Adrenal gland (tissue), 12 donors: Measurements from ENCODE around the gene GNPAT. TPM values are rescaled to one million over a fixed set of nuclear protein-coding genes. Genes with fewer than 3 reads are reported as not detected.
A peak's percentile ranks its signal among the peaks of the same experiment; 100 is the strongest.

ENCODE experiments used
- DNase-seq, 7 donors: peaks; one replicate each; pipeline ENCODE4 v3.0.0-alpha.2; 2019 to 2020
- H3K27ac ChIP-seq, 5 donors: fragments of 200-600 bp; sonication (generic) in 4 of 5; 1 replicate in 3 of 5; 2 replicates in 2 of 5; pipeline versions ENCODE4 v1.5.1 to v1.8.0; 2016 to 2020; ENCODE audit warnings: mild to moderate bottlenecking in 1 of 5
- H3K27me3 ChIP-seq: fragments of 200-600 bp; 2 replicates; pipeline ENCODE4 v1.8.0; 2021
- H3K36me3 ChIP-seq, 2 donors: fragments of 200-600 bp; replicated peaks in 1 of 2; 1 replicate in 1 of 2; 2 replicates in 1 of 2; pipeline versions ENCODE4 v1.5.1 to v1.8.0; 2018 to 2022
- H3K4me1 ChIP-seq, 2 donors: fragments of 200-600 bp; replicated peaks in 1 of 2; 1 replicate in 1 of 2; 2 replicates in 1 of 2; pipeline versions ENCODE4 v1.5.1 to v1.8.0; 2018 to 2021
- H3K4me3 ChIP-seq, 4 donors: fragments of 200-600 bp; sonication (generic) in 3 of 4; one replicate each; pipeline ENCODE4 v1.5.1; 2016 to 2018
- H3K9me3 ChIP-seq, 3 donors: fragments of 200-600 bp; sonication (generic) in 1 of 3; replicated peaks in 1 of 3; 1 replicate in 2 of 3; 2 replicates in 1 of 3; pipeline versions ENCODE4 v1.5.1 to v1.8.0; 2016 to 2021
- POLR2A ChIP-seq, 2 donors: fragments of 450-650 bp; IDR thresholded peaks; one replicate each; pipeline ENCODE4 v1.6.1; 2017; ENCODE audit warnings: antibody characterized with exemption in 2 of 2, mild to moderate bottlenecking in 2 of 2, moderate library complexity in 1 of 2
- WGBS, 4 donors: extraction: QIAGEN DNeasy Blood & Tissue Kit in 2 of 4; methylation state at CpG; one replicate each; pipeline versions ENCODE4 v1.1.5 to v1.1.7; 2013 to 2017; 5-methylcytosine and 5-hydroxymethylcytosine counted together
- intact Hi-C, 2 donors: fragments of 100-400 bp; cut with DNase I; formaldehyde crosslinking; loops; one replicate each; pipeline versions ENCODE4 v1.14.1 to v1.15.0; 2022 to 2023
- polyA plus RNA-seq, 3 donors: library from polyadenylated mRNA; stranded (reverse); fragments of 200-250 nt in 2 of 3; fragments of 350-450 nt in 1 of 3; fragmentation: Illumina TruSeq in 1 of 3; extraction: RNeasy Lipid Tissue Mini Kit (QIAGEN cat#74804) in 1 of 3; gene quantifications; one replicate each; pipeline ENCODE4 v1.2.3, GENCODE V29; 2013 to 2014
- total RNA-seq, 9 donors: library from RNA; depleted of rRNA in 4 of 9; stranded (reverse); fragments of >200 nt in 4 of 9; fragments of 120-200 nt in 1 of 9; fragmentation: NEBNext Ultra II Directional in 1 of 9; extraction: Animal tissue kit (Norgen Biotek cat#: 25700) in 1 of 9; gene quantifications; one replicate each; pipeline versions ENCODE4 v1.1.0 to v1.2.4, GENCODE V29; 2013 to 2023
- TF ChIP-seq, protein P1 (sequence below), 6 experiments: fragments of 450-650 bp in 4 of 6; fragments of 200-600 bp in 2 of 6; sonication (generic) in 1 of 6; IDR thresholded peaks; 1 replicate in 5 of 6; 2 replicates in 1 of 6; pipeline versions ENCODE4 v1.5.1 to v1.8.0; 2016 to 2021; ENCODE audit warnings: antibody characterized with exemption in 6 of 6, mild to moderate bottlenecking in 2 of 6, moderate library complexity in 1 of 6
- donor health status: healthy with polysubstance abuse.
- donor health status: Bipolar disorder and iron deficiency.
- donor health status: DM: yes; HTN: yes; CAD: no.
- donor health status: DM: no; HTN: no; CAD: no.
- donor health status: DM: no; HTN: no; CAD: no.
- donor health status: DM: yes; HTN: yes; CAD: no.

The GNPAT gene
- total and polyA plus RNA-seq, 12 donors, result 27.0 to 91.9 (median 49.7) TPM

DNA sequence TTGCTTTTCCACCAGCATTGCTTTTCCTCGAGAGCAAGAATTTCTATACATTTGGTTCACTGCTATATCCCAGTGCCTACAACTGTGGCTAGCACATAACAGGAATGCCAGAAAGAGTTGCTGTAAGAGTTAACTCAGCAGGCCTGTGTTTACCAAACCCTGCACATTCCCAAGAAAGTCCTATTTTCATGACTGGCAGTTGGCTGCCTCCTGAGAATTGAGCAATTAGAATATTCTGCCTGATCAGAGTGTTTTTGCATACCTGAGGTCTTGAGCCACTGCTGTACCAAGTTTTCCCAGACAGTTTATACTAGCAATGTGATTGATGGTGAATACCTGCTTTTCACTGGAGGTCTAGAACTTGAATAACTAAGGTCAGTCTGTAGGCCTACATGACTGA is 2.7 kb upstream of the GNPAT start:
- no peak for DNase-seq
- intact Hi-C loops, result no loop called here
- TF ChIP-seq, protein P1, sequence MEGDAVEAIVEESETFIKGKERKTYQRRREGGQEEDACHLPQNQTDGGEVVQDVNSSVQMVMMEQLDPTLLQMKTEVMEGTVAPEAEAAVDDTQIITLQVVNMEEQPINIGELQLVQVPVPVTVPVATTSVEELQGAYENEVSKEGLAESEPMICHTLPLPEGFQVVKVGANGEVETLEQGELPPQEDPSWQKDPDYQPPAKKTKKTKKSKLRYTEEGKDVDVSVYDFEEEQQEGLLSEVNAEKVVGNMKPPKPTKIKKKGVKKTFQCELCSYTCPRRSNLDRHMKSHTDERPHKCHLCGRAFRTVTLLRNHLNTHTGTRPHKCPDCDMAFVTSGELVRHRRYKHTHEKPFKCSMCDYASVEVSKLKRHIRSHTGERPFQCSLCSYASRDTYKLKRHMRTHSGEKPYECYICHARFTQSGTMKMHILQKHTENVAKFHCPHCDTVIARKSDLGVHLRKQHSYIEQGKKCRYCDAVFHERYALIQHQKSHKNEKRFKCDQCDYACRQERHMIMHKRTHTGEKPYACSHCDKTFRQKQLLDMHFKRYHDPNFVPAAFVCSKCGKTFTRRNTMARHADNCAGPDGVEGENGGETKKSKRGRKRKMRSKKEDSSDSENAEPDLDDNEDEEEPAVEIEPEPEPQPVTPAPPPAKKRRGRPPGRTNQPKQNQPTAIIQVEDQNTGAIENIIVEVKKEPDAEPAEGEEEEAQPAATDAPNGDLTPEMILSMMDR (IDR thresholded peaks at IDR 0.05), result no peak
- no peak for TF ChIP-seq POLR2A (IDR thresholded peaks at IDR 0.05)
- Histone ChIP-seq H3K36me3 (peaks cover 0 to 28% of the 10 kb centered on the region in 2 donors), H3K27me3 (no peaks in the 10 kb centered on the region), H3K4me3 (no peak overlapping the region), H3K9me3 (no peaks in the 10 kb centered on the region), H3K4me1 (peaks cover 35 to 46% of the 10 kb centered on the region in 2 donors), H3K27ac (no peak overlapping the region)
- WGBS, 4 donors, result 90 to 100% (median 97%) methylated on average over 1 of the region's 1 CpG

DNA sequence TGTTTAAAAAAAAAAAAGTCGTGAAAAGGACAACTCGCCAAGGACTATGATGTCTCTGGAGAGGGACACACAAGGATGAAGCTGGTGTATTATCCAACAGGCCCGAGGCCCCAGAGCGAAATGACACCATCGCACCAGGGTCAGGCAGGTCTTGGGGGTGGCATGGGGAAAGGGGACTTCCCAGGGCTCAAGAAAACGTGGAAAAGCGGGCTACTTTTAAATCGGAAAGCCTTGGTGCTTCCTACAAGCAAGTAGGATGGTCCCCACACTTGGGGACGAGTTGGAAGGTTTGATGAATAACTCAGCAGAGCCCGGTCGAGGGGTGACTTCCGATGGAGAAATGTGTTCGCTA is 505 bp upstream of the GNPAT start:
- intact Hi-C loops, result loop anchor here in 1 of 2 donors (10.0 kb wide), 1 partner anchor 354 kb away; no protein-coding TSS in a partner anchor
- Histone ChIP-seq H3K36me3 (peaks cover 0 to 28% of the 10 kb centered on the region in 2 donors), H3K27me3 (no peaks in the 10 kb centered on the region), H3K27ac (peak overlapping the region in 4 of 5 donors; percentile 50 to 92 (median 80)), H3K9me3 (no peaks in the 10 kb centered on the region), H3K4me3 (peak overlapping the region; percentile 76 to 96 (median 90)), H3K4me1 (peaks cover 23 to 50% of the 10 kb centered on the region in 2 donors)
- 0 to 3% (median 2%) methylated on average over 12 to 13 of the region's 13 CpGs for WGBS, 4 donors
- TF ChIP-seq POLR2A (IDR thresholded peaks at IDR 0.05), result no peak
- TF ChIP-seq, protein P1 (IDR thresholded peaks at IDR 0.05), result no peak
- DNase-seq, result peak in 3 of 7 donors; percentile 20 to 23 (median 21)

DNA sequence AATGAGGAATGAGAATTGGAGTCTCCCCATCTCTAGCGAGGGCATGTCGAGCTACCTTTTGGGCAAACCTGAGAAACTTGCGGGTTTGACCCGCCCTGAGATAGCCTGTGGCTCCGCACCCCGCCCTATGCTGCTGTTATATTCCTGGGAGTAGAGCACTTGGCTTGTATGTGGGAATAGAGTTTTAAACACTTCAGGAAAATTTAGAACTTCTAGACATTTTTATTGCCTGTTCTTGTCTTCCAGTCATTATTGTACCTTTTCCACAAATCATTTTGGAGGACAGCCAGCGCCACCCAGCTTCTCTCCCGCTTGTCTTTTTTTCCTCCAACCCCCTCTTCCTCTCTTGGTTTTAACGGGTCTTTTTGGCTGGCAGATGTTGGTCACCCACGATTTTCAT is 738 bp downstream of the GNPAT start:
- Histone ChIP-seq H3K4me3 (peak overlapping the region; percentile 81 to 96 (median 90)), H3K27ac (peak overlapping the region in 4 of 5 donors; percentile 50 to 92 (median 80)), H3K9me3 (no peaks in the 10 kb centered on the region), H3K36me3 (peaks cover 0 to 22% of the 10 kb centered on the region in 2 donors), H3K4me1 (peaks cover 20 to 39% of the 10 kb centered on the region in 2 donors), H3K27me3 (no peaks in the 10 kb centered on the region)
- peak in 4 of 7 donors; percentile 20 to 25 (median 25) for DNase-seq
- intact Hi-C loops, result loop anchor here in 1 of 2 donors (10.0 kb wide), 1 partner anchor 353 kb away; no protein-coding TSS in a partner anchor
- TF ChIP-seq, protein P1 (IDR thresholded peaks at IDR 0.05), result no peak
- TF ChIP-seq POLR2A (IDR thresholded peaks at IDR 0.05), result no peak
- WGBS, 4 donors, result 0 to 3% (median 0%) methylated on average over 9 to 10 of the region's 10 CpGs

DNA sequence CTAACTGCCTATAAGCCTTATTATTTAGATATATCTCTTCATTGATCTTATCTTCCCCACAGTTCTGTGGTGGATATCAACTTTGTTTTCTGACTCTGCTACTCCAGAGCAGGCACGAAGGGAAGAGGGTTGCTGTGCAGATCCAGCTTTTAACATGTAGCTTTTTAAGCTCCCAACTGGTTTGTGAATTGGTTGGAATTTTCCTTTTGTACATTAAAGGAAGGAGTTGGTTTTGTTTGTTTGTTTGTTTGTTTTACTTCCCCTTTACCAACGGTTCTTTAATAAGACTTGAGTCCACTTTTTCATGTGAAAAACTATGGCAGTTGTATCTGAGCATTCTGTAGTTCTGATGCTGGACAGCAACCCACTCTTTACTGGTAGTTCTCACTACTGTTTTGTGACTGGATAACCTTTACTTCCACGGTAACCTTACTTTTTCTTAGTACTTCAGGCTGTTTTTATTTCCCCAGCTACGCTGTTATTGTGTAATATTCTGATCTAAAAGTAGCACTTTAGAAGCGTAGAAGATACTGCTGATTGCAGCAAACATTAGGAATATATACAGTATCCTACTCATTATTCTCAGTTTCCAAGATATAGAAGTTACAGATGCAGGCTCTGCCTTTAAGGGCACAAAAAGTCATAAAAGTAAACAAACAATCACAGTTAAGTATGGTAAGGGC is 1.6 kb downstream of the GNPAT start:
- no peak overlapping the region for H3K27ac ChIP-seq
- peak overlapping the region in 1 of 4 donors; percentile 94 for H3K4me3 ChIP-seq
- H3K4me1 ChIP-seq, result peaks cover 19 to 39% of the 10 kb centered on the region in 2 donors
- intact Hi-C loops, result loop anchor here in 1 of 2 donors (10.0 kb wide), 1 partner anchor 352 kb away; no protein-coding TSS in a partner anchor
- H3K9me3 ChIP-seq, result no peaks in the 10 kb centered on the region
- TF ChIP-seq, protein P1 (IDR thresholded peaks at IDR 0.05), result no peak
- TF ChIP-seq POLR2A (IDR thresholded peaks at IDR 0.05), result no peak
- no peak for DNase-seq
- peaks cover 0 to 13% of the 10 kb centered on the region in 2 donors for H3K36me3 ChIP-seq
- 36 to 45% (median 41%) methylated on average over 5 of the region's 5 CpGs for WGBS, 4 donors
- H3K27me3 ChIP-seq, result no peaks in the 10 kb centered on the region
